ENCODE results near the gene NAA40.

The NAA40 gene

DNA sequence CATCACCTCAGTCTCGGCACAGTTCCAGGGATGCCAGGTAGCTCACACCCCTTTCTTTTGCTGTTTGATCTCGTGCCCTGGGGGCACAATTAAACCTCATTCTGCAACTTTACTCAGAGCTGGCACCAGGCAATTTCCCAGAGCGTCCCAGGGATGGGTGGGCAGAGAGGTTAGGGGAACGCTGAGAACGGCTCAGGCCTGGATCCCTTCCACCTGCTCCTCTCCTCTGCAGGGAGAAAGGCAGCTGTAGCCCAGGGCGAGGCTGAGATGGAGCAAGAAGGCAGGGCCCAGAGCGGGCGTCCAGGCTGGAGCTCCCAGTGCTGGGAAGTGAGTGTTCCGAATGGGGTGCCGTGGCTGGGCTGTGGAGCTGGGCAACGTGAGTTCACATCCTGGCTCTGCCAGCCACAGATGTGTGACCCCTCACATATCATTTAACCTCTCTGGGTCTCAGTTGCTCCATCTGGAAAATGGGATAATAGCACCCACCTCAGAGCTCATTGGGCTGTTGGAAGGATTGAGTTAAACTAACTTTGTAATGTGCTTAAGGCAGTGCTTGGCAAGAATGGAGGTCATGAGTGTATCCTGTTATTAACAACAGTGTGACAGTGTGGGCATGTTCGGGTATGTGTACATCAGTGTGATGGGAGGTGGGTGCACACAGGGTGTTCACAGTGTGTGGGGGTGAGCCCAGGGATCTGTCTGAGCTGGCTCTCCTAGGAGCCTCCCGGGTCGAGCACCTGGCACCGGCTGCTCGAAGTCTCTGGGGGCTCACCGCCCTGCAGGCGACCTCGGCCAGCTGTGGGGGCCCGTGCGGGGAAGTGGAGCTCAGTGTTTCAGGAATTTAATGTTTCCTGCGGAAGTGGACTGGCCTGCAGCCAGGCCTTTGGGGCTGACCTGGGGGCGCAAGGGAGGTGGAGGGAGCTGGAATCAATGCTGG, 63.0 kb downstream of the NAA40 start:
- H3K4me3 ChIP-seq (ENCODE audit: low read length) = no peak overlapping the region
- no peak for DNase-seq (ENCODE audit: low read depth)
- TF ChIP-seq CTCF (IDR thresholded peaks at IDR 0.05; ENCODE audit: insufficient read depth, low read depth, low read length, missing control alignments) = no peak

DNA sequence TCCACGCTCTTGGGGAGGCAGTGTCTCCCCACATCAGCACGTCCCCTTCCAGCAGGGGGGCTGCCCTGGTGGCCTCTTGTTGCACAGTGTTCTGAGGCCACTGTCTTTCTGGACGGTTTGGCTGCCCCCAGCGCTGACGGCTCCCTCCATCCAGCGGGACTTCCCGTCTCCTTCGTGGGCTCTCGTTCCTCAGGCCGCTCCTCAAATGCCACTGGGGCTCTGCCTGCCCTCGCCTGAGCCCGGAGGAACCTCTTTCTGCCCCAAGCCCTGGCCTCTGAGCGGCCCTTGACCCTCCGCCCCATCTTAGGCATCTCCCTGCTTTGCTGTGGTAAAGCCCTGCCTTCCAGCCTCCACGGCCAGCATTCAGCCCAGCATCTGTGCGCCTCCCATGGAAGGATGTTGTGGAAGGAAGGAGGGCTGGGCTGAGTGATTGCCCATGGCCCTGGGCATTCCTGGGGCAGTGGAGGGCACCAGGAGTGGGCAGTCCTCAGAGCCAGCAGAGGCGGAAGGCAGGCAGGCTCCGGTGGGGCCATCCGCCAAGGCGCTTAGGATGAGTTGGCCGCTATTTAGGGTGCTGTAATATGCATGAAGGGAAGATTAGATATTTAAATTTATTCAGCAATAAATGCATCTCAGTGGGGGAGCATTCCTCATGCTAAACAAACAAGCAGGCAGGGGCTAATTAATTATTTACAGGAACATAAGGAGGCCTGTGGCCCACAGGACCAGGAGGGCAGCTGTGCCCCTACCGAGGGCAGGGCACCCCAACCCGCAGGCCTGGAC, 65.2 kb downstream of the NAA40 start:
- no peak for TF ChIP-seq CTCF (IDR thresholded peaks at IDR 0.05; ENCODE audit: insufficient read depth, low read depth, low read length, missing control alignments)
- no peak overlapping the region for H3K4me3 ChIP-seq (ENCODE audit: low read length)
- DNase-seq (ENCODE audit: low read depth) = no peak

GRCh38 chr11:64004590-64004984, 65.8 kb downstream of the NAA40 start:
- no peak for DNase-seq (ENCODE audit: low read depth)
- no peak for TF ChIP-seq CTCF (IDR thresholded peaks at IDR 0.05; ENCODE audit: insufficient read depth, low read depth, low read length, missing control alignments)
- H3K4me3 ChIP-seq (ENCODE audit: low read length) = no peak overlapping the region

- DNase-seq (ENCODE audit: low read depth) = no peak
- no peak for TF ChIP-seq CTCF (IDR thresholded peaks at IDR 0.05; ENCODE audit: insufficient read depth, low read depth, low read length, missing control alignments)
- H3K4me3 ChIP-seq (ENCODE audit: low read length) = no peak overlapping the region
Measured at GRCh38 chr11:64005691-64006090, 66.9 kb downstream of the NAA40 start.

GRCh38 chr11:64006398-64006797, 67.6 kb downstream of the NAA40 start:
- no peak for DNase-seq (ENCODE audit: low read depth)
- no peak overlapping the region for H3K4me3 ChIP-seq (ENCODE audit: low read length)
- TF ChIP-seq CTCF (IDR thresholded peaks at IDR 0.05; ENCODE audit: insufficient read depth, low read depth, low read length, missing control alignments) = no peak
